ENCODE measurements around the gene STAT3. TPM values are rescaled to one million over a fixed set of nuclear protein-coding genes. Genes with fewer than 3 reads are reported as not detected.

Gene STAT3
- total and polyA plus RNA-seq, 9 of the 15 experiments (the other 6 are each of a cell fraction or from before 2014, with no cell fraction given) = 90.0 to 179 (median 114) TPM

DNA sequence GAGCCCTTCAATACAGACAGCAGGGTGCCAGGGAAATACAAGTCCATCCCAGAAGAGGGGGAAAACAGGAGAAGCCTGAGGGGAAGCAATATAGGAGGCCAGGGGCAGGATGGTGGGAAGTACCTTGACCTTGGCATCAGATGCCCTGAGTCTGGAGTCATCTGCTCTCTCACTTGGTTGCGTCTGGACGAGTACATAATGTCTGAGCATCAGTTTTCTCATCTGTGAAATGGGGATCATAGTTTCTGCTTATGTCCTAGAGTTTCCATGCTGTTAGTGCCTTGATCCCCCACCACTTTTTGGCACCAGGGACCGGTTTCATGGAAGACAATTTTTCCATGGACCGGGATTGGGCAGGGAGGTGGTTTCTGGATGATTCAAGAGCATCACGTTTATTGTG lies 97.7 kb downstream of the STAT3 start:
- 3% methylated on average over 5 of the region's 5 CpGs for whole genome bisulfite sequencing (ENCODE audit: insufficient coverage, low coverage, missing lambda C conversion rate)
- in situ Hi-C loops (cut with MboI) = no loop called here
- H4K20me1 ChIP-seq (replicated peaks; ENCODE audit: control insufficient read depth, insufficient read depth, low read length) = no peaks in the 10 kb centered on the region
- H3K4me1 ChIP-seq (replicated peaks in 1 of 2; ENCODE audit: control insufficient read depth in 2 of 2, insufficient read depth in 2 of 2, low read length in 2 of 2) = peaks cover 27 to 48% of the 10 kb centered on the region in 2 experiments
- FAIRE-seq (no peak), DNase-seq (ENCODE audit: extremely low read depth in 1 of 4, low spot score in 3 of 4) (no peak), ATAC-seq (no peak)
- no peaks in the 10 kb centered on the region for H3K9me3 ChIP-seq (replicated peaks; ENCODE audit: control insufficient read depth, insufficient read depth, low read depth, low read length)
- CTCF ChIA-PET (ENCODE audit: low intra/inter-chr PET ratio) = interaction anchor here (0.7 kb wide), 1 partner anchor 39 kb away, joined by 3 read pairs; no protein-coding TSS in a partner anchor
- H3K9me1 ChIP-seq (ENCODE audit: control insufficient read depth, insufficient read depth, low read length) = no peaks in the 10 kb centered on the region
- H3K27ac ChIP-seq (ENCODE audit: extremely low read depth, low read depth, low read length) = peak overlapping the region; percentile 78; the same call in 2 of the 3 replicates
- H3K4me3 ChIP-seq = peak overlapping the region; percentile 88
- no TSS peak for BruUV-seq (replicated peaks)
- intact Hi-C loops (cut with micrococcal nuclease) = no loop called here
- H3K27me3 ChIP-seq (ENCODE audit: control insufficient read depth in 2 of 2, insufficient read depth in 2 of 2, low read length in 2 of 2) = no peaks in the 10 kb centered on the region
- no peak overlapping the region for H2AFZ ChIP-seq (ENCODE audit: low read depth, low read length)
- H3K79me2 ChIP-seq (ENCODE audit: control insufficient read depth, insufficient read depth, low read length) = peaks cover 99% of the 10 kb centered on the region
- H3K4me2 ChIP-seq (ENCODE audit: insufficient read depth, low read length) = peak overlapping the region; percentile 88
- peaks cover 66% of the 10 kb centered on the region for H3K36me3 ChIP-seq (ENCODE audit: control insufficient read depth, insufficient read depth, low read length)
- POLR2A ChIA-PET = interaction anchor here (0.6 to 2.7 kb wide), 7 partner anchors 9 to 262 kb away, joined by 3 to 13 read pairs (median 6); partner anchors contain the start of gene HSD17B1
- H3K9ac ChIP-seq (ENCODE audit: insufficient read depth in 1 of 2, low read depth in 2 of 2, low read length in 2 of 2) = peak overlapping the region; percentile 83 to 97
- TF ChIP-seq HDAC1 (IDR thresholded peaks at IDR 0.05) = peak in 1 of 2 experiments; percentile 14; a peak in 2 of 4 replicates
- TF ChIP-seq, protein P1, sequence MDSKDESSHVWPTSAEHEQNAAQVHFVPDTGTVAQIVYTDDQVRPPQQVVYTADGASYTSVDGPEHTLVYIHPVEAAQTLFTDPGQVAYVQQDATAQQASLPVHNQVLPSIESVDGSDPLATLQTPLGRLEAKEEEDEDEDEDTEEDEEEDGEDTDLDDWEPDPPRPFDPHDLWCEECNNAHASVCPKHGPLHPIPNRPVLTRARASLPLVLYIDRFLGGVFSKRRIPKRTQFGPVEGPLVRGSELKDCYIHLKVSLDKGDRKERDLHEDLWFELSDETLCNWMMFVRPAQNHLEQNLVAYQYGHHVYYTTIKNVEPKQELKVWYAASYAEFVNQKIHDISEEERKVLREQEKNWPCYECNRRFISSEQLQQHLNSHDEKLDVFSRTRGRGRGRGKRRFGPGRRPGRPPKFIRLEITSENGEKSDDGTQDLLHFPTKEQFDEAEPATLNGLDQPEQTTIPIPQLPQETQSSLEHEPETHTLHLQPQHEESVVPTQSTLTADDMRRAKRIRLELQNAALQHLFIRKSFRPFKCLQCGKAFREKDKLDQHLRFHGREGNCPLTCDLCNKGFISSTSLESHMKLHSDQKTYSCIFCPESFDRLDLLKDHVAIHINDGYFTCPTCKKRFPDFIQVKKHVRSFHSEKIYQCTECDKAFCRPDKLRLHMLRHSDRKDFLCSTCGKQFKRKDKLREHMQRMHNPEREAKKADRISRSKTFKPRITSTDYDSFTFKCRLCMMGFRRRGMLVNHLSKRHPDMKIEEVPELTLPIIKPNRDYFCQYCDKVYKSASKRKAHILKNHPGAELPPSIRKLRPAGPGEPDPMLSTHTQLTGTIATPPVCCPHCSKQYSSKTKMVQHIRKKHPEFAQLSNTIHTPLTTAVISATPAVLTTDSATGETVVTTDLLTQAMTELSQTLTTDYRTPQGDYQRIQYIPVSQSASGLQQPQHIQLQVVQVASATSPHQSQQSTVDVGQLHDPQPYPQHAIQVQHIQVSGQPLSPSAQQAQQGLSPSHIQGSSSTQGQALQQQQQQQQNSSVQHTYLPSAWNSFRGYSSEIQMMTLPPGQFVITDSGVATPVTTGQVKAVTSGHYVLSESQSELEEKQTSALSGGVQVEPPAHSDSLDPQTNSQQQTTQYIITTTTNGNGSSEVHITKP (IDR thresholded peaks at IDR 0.05; ENCODE audit: partially characterized antibody) = peak; percentile 41
- TF ChIP-seq TOE1 (IDR thresholded peaks at IDR 0.05; ENCODE audit: borderline replicate concordance) = no peak
- no peak for TF ChIP-seq TOE1 (CRISPR knock-in tag; IDR thresholded peaks at IDR 0.05; ENCODE audit: borderline replicate concordance, low read depth)
- TF ChIP-seq SMARCA5 (IDR thresholded peaks at IDR 0.05) = peak; percentile 82; the same call in 1 of the 2 replicates
- no peak for TF ChIP-seq LARP7 (IDR thresholded peaks at IDR 0.05)
- peak; percentile 97 for TF ChIP-seq BCOR (IDR thresholded peaks at IDR 0.05)
- no peak for TF ChIP-seq MYBL2 (IDR thresholded peaks at IDR 0.05; ENCODE audit: low read depth)
- no peak for TF ChIP-seq MYBL2 (CRISPR knock-in tag; IDR thresholded peaks at IDR 0.05; ENCODE audit: borderline replicate concordance)
- no peak for TF ChIP-seq HSF4 (CRISPR knock-in tag; IDR thresholded peaks at IDR 0.05; ENCODE audit: borderline replicate concordance)
- TF ChIP-seq SMAD2 (IDR thresholded peaks at IDR 0.05; ENCODE audit: low read depth, low read length) = no peak
- TF ChIP-seq, protein P2, sequence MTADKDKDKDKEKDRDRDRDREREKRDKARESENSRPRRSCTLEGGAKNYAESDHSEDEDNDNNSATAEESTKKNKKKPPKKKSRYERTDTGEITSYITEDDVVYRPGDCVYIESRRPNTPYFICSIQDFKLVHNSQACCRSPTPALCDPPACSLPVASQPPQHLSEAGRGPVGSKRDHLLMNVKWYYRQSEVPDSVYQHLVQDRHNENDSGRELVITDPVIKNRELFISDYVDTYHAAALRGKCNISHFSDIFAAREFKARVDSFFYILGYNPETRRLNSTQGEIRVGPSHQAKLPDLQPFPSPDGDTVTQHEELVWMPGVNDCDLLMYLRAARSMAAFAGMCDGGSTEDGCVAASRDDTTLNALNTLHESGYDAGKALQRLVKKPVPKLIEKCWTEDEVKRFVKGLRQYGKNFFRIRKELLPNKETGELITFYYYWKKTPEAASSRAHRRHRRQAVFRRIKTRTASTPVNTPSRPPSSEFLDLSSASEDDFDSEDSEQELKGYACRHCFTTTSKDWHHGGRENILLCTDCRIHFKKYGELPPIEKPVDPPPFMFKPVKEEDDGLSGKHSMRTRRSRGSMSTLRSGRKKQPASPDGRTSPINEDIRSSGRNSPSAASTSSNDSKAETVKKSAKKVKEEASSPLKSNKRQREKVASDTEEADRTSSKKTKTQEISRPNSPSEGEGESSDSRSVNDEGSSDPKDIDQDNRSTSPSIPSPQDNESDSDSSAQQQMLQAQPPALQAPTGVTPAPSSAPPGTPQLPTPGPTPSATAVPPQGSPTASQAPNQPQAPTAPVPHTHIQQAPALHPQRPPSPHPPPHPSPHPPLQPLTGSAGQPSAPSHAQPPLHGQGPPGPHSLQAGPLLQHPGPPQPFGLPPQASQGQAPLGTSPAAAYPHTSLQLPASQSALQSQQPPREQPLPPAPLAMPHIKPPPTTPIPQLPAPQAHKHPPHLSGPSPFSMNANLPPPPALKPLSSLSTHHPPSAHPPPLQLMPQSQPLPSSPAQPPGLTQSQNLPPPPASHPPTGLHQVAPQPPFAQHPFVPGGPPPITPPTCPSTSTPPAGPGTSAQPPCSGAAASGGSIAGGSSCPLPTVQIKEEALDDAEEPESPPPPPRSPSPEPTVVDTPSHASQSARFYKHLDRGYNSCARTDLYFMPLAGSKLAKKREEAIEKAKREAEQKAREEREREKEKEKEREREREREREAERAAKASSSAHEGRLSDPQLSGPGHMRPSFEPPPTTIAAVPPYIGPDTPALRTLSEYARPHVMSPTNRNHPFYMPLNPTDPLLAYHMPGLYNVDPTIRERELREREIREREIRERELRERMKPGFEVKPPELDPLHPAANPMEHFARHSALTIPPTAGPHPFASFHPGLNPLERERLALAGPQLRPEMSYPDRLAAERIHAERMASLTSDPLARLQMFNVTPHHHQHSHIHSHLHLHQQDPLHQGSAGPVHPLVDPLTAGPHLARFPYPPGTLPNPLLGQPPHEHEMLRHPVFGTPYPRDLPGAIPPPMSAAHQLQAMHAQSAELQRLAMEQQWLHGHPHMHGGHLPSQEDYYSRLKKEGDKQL (CRISPR knock-in tag; IDR thresholded peaks at IDR 0.05; ENCODE audit: borderline replicate concordance) = no peak
- TF ChIP-seq TAF1 (IDR thresholded peaks at IDR 0.05; ENCODE audit: control insufficient read depth, extremely low read depth, insufficient read depth, low read length, severe bottlenecking) = no peak
- no peak for TF ChIP-seq PCBP1 (IDR thresholded peaks at IDR 0.05; ENCODE audit: low read depth, low read length, poor library complexity, severe bottlenecking)
